Osteoblast (primary cell): ENCODE results near the gene MED9. TPM values are rescaled to one million over a fixed set of nuclear protein-coding genes. Genes with fewer than 3 reads are reported as not detected.

Source experiments
- DNase-seq: peaks from one replicate; pipeline ENCODE4 v3.0.0; 2011; ENCODE audit warnings: low spot score, mixed read lengths; ENCODE audit not compliant: insufficient read length; ENCODE audit errors: missing footprints
- H2AFZ ChIP-seq: 2 replicates; pipeline ENCODE4 v1.6.0; 2011; ENCODE audit warnings: mild to moderate bottlenecking, low read length
- H3K27ac ChIP-seq: 2 replicates; pipeline ENCODE4 v1.5.1; 2011; ENCODE audit warnings: mild to moderate bottlenecking, low read depth, low read length, moderate library complexity
- H3K27me3 ChIP-seq: 2 replicates; pipeline ENCODE4 v1.6.0; 2012; ENCODE audit warnings: mild to moderate bottlenecking, control low read depth, inconsistent platforms, low read length, moderate library complexity; ENCODE audit not compliant: insufficient read depth
- H3K36me3 ChIP-seq: 2 replicates; pipeline ENCODE4 v1.5.1; 2011; ENCODE audit warnings: mild to moderate bottlenecking, low read length, control low read depth, moderate library complexity; ENCODE audit not compliant: insufficient read depth
- H3K4me1 ChIP-seq: 2 replicates; pipeline ENCODE4 v1.5.1; 2011; ENCODE audit warnings: mild to moderate bottlenecking, low read length, control low read depth, moderate library complexity; ENCODE audit not compliant: insufficient read depth
- H3K4me2 ChIP-seq: 2 replicates; pipeline ENCODE4 v1.6.0; 2011; ENCODE audit warnings: mild to moderate bottlenecking, low read length; ENCODE audit not compliant: insufficient read depth
- H3K4me3 ChIP-seq: fragments of 200-600 bp; sonication (generic); 3 replicates; pipeline ENCODE4 v1.5.1; 2012; ENCODE audit warnings: mild to moderate bottlenecking, low read length, inconsistent platforms; ENCODE audit not compliant: insufficient read depth
- H3K79me2 ChIP-seq: 2 replicates; pipeline ENCODE4 v1.6.0; 2012; ENCODE audit warnings: mild to moderate bottlenecking, low read length, control low read depth, inconsistent platforms; ENCODE audit not compliant: insufficient read depth
- H3K9me3 ChIP-seq: 2 replicates; pipeline ENCODE4 v1.5.1; 2011; ENCODE audit warnings: low read depth, low read length, control low read depth
- H4K20me1 ChIP-seq: 2 replicates; pipeline ENCODE4 v1.6.0; 2012; ENCODE audit warnings: mild to moderate bottlenecking, low read length, control low read depth; ENCODE audit not compliant: insufficient read depth
- total RNA-seq: library from RNA; depleted of rRNA; stranded (reverse); fragments of >200 nt; gene quantifications from 2 replicates; pipeline ENCODE4 v1.2.3, GENCODE V29; 2012
- TF ChIP-seq, protein P1 (sequence below): IDR thresholded peaks from 2 replicates; pipeline ENCODE4 v1.5.1; 2011; ENCODE audit warnings: mild to moderate bottlenecking, low read depth, low read length, moderate library complexity; ENCODE audit errors: extremely low read depth

Gene MED9
- total RNA-seq, 1 donor, result 17.0 TPM

- peak; percentile 21 for DNase-seq
- Histone ChIP-seq H3K9me3 (no peaks in the 10 kb centered on the region), H3K27ac (no peak overlapping the region), H3K79me2 (no peaks in the 10 kb centered on the region), H3K27me3 (no peaks in the 10 kb centered on the region), H4K20me1 (no peaks in the 10 kb centered on the region), H2AFZ (no peak overlapping the region), H3K4me1 (peaks cover 18% of the 10 kb centered on the region), H3K4me2 (no peak overlapping the region), H3K36me3 (no peaks in the 10 kb centered on the region), H3K4me3 (no peak overlapping the region)
- TF ChIP-seq, protein P1, sequence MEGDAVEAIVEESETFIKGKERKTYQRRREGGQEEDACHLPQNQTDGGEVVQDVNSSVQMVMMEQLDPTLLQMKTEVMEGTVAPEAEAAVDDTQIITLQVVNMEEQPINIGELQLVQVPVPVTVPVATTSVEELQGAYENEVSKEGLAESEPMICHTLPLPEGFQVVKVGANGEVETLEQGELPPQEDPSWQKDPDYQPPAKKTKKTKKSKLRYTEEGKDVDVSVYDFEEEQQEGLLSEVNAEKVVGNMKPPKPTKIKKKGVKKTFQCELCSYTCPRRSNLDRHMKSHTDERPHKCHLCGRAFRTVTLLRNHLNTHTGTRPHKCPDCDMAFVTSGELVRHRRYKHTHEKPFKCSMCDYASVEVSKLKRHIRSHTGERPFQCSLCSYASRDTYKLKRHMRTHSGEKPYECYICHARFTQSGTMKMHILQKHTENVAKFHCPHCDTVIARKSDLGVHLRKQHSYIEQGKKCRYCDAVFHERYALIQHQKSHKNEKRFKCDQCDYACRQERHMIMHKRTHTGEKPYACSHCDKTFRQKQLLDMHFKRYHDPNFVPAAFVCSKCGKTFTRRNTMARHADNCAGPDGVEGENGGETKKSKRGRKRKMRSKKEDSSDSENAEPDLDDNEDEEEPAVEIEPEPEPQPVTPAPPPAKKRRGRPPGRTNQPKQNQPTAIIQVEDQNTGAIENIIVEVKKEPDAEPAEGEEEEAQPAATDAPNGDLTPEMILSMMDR, result no peak
Measured at GRCh38 chr17:17508019-17508535, 31.3 kb downstream of the MED9 start.

- peaks cover 18% of the 10 kb centered on the region for H3K4me1 ChIP-seq
- DNase-seq, result peak; percentile 60
Measured at GRCh38 chr17:17508646-17509591, 32.1 kb downstream of the MED9 start.

GRCh38 chr17:17509601-17510425 is 33.0 kb downstream of the MED9 start:
- H3K79me2 ChIP-seq, result no peaks in the 10 kb centered on the region
- no peak overlapping the region for H3K4me2 ChIP-seq
- H3K36me3 ChIP-seq, result no peaks in the 10 kb centered on the region
- H3K4me1 ChIP-seq, result peaks cover 23% of the 10 kb centered on the region
- no peak overlapping the region for H3K4me3 ChIP-seq
- H4K20me1 ChIP-seq, result no peaks in the 10 kb centered on the region
- no peaks in the 10 kb centered on the region for H3K9me3 ChIP-seq
- no peaks in the 10 kb centered on the region for H3K27me3 ChIP-seq
- no peak overlapping the region for H2AFZ ChIP-seq
- H3K27ac ChIP-seq, result no peak overlapping the region
- TF ChIP-seq, protein P1, result no peak
- DNase-seq, result peak; percentile 66

More at GRCh38 chr17:17508646-17509591, 32.1 kb downstream of the MED9 start:
- Histone ChIP-seq H4K20me1 (no peaks in the 10 kb centered on the region), H3K36me3 (no peaks in the 10 kb centered on the region), H3K79me2 (no peaks in the 10 kb centered on the region), H3K27ac (no peak overlapping the region), H3K4me2 (no peak overlapping the region), H2AFZ (no peak overlapping the region), H3K9me3 (no peaks in the 10 kb centered on the region), H3K4me3 (no peak overlapping the region), H3K27me3 (no peaks in the 10 kb centered on the region)
- TF ChIP-seq, protein P1, result no peak
